Tibial artery (tissue), 4 donors: ENCODE data around the gene METRN.

Source experiments
- DNase-seq, 2 donors: peaks; one replicate each; pipeline ENCODE4 v3.0.0-alpha.2; 2019
- H3K27ac ChIP-seq, 2 donors: fragments of 200-600 bp; sonication (generic) in 1 of 2; 1 replicate in 1 of 2; 2 replicates in 1 of 2; pipeline ENCODE4 v1.5.1; 2018 to 2019; ENCODE audit warnings: mild to moderate bottlenecking in 1 of 2
- H3K27me3 ChIP-seq, 2 donors: fragments of 200-600 bp; sonication (generic) in 1 of 2; one replicate each; pipeline versions ENCODE4 v1.5.1 to v1.6.0; 2016 to 2019
- H3K36me3 ChIP-seq, 3 donors: fragments of 200-600 bp; sonication (generic) in 2 of 3; one replicate each; pipeline ENCODE4 v1.5.1; 2016 to 2019; ENCODE audit warnings: mild to moderate bottlenecking in 2 of 3
- H3K4me1 ChIP-seq, 4 donors: fragments of 200-600 bp; sonication (generic) in 2 of 4; 1 replicate in 3 of 4; 2 replicates in 1 of 4; pipeline ENCODE4 v1.5.1; 2016 to 2019
- H3K4me3 ChIP-seq, 2 donors: fragments of 200-600 bp; sonication (generic) in 1 of 2; 1 replicate in 1 of 2; 2 replicates in 1 of 2; pipeline ENCODE4 v1.5.1; 2018 to 2019; ENCODE audit warnings: mild to moderate bottlenecking in 2 of 2
- H3K9me3 ChIP-seq, 3 donors: fragments of 200-600 bp; sonication (generic) in 1 of 3; one replicate each; pipeline ENCODE4 v1.5.1; 2016 to 2019
- CTCF ChIP-seq, 2 experiments: fragments of 200-600 bp in 1 of 2; fragments of 450-650 bp in 1 of 2; IDR thresholded peaks; one replicate each; pipeline ENCODE4 v1.5.1; 2017 to 2019; ENCODE audit warnings: antibody characterized with exemption in 2 of 2, mild to moderate bottlenecking in 1 of 2, moderate library complexity in 1 of 2
- intact Hi-C: fragments of 100-400 bp; cut with DNase I; formaldehyde crosslinking; loops from one replicate; pipeline ENCODE4 v1.15.0; 2023; ENCODE audit warnings: low total_unique reads

The METRN gene

GRCh38 chr16:714558-715476, at the start of gene METRN:
Gene METRN, plus strand, starts transcription at chr16:715118. Its CDS starts 172 bp downstream, at chr16:715290.
- Histone ChIP-seq H3K27me3 (peaks cover 0 to 44% of the 10 kb centered on the region in 2 donors), H3K27ac (no peak within 1 kb of the TSS), H3K4me1 (peaks cover 0 to 44% (median 27%) of the 10 kb centered on the region in 4 donors), H3K36me3 (no peaks in the 10 kb centered on the region), H3K9me3 (no peaks in the 10 kb centered on the region), H3K4me3 (peak within 1 kb of the TSS; percentile 56 to 75)
- no peak for TF ChIP-seq CTCF (IDR thresholded peaks at IDR 0.05)
- DNase-seq = peak; percentile 90 to 94
- intact Hi-C loops = loop anchor here (2.0 to 5.0 kb wide), 2 partner anchors 26 to 342 kb away; partner anchors contain the start of gene CIAO3

- Histone ChIP-seq H3K27me3 (no peaks in the 10 kb centered on the region), H3K4me1 (peaks cover 8 to 22% (median 18%) of the 10 kb centered on the region in 4 donors), H3K36me3 (peaks cover 18 to 33% (median 19%) of the 10 kb centered on the region in 3 donors), H3K27ac (no peak overlapping the region), H3K9me3 (no peaks in the 10 kb centered on the region), H3K4me3 (no peak overlapping the region)
- no peak for DNase-seq
- intact Hi-C loops = no loop called here
- TF ChIP-seq CTCF (IDR thresholded peaks at IDR 0.05) = no peak
These were observed 48.3 kb upstream of the METRN start for GRCh38 chr16:666572-666971.

GRCh38 chr16:667113-667779, 47.7 kb upstream of the METRN start:
- peak overlapping the region; percentile 87 for H3K27ac ChIP-seq
- H3K4me1 ChIP-seq = peaks cover 8 to 22% (median 18%) of the 10 kb centered on the region in 4 donors
- H3K27me3 ChIP-seq = no peaks in the 10 kb centered on the region
- H3K4me3 ChIP-seq = peak overlapping the region; percentile 84 to 92
- H3K36me3 ChIP-seq = peaks cover 25 to 37% (median 26%) of the 10 kb centered on the region in 3 donors
- intact Hi-C loops = no loop called here
- no peaks in the 10 kb centered on the region for H3K9me3 ChIP-seq
- no peak for TF ChIP-seq CTCF (IDR thresholded peaks at IDR 0.05)
- no peak for DNase-seq

GRCh38 chr16:667780-668518, 47.0 kb upstream of the METRN start, which contains the start of gene RHOT2:
Gene RHOT2, plus strand, starts transcription at chr16:668132. Its CDS starts 68 bp downstream, at chr16:668200.
- Histone ChIP-seq H3K9me3 (no peaks in the 10 kb centered on the region), H3K4me3 (peak within 1 kb of the TSS; percentile 84 to 92), H3K4me1 (peaks cover 8 to 22% (median 18%) of the 10 kb centered on the region in 4 donors), H3K36me3 (peaks cover 32 to 38% (median 33%) of the 10 kb centered on the region in 3 donors), H3K27ac (peak within 1 kb of the TSS; percentile 87), H3K27me3 (no peaks in the 10 kb centered on the region)
- TF ChIP-seq CTCF (IDR thresholded peaks at IDR 0.05) = peak; percentile 88 to 90
- DNase-seq = peak; percentile 91 to 96
- intact Hi-C loops = no loop called here

- no peaks in the 10 kb centered on the region for H3K27me3 ChIP-seq
- no peak for DNase-seq
- no peak for TF ChIP-seq CTCF (IDR thresholded peaks at IDR 0.05)
- H3K4me3 ChIP-seq = peak overlapping the region; percentile 84 to 92
- H3K27ac ChIP-seq = peak overlapping the region; percentile 87
- H3K36me3 ChIP-seq = peaks cover 34 to 45% (median 40%) of the 10 kb centered on the region in 3 donors
- H3K9me3 ChIP-seq = no peaks in the 10 kb centered on the region
- H3K4me1 ChIP-seq = peaks cover 8 to 22% (median 18%) of the 10 kb centered on the region in 4 donors
- intact Hi-C loops = no loop called here
These were observed 46.3 kb upstream of the METRN start for GRCh38 chr16:668519-669171.
